ENCODE measurements around the gene CACYBP. TPM values are rescaled to one million over a fixed set of nuclear protein-coding genes. Genes with fewer than 3 reads are reported as not detected.
A peak's percentile ranks its signal among the peaks of the same experiment; 100 is the strongest.
"Not testable (repeated sequence)": the region's sequence is repeated elsewhere in the genome, so short reads cannot be mapped to it uniquely, and the experiment has no call there.

Gene CACYBP
- total and polyA plus RNA-seq, 2 experiments from 2014 or later, result 84.8 to 165 TPM

DNA sequence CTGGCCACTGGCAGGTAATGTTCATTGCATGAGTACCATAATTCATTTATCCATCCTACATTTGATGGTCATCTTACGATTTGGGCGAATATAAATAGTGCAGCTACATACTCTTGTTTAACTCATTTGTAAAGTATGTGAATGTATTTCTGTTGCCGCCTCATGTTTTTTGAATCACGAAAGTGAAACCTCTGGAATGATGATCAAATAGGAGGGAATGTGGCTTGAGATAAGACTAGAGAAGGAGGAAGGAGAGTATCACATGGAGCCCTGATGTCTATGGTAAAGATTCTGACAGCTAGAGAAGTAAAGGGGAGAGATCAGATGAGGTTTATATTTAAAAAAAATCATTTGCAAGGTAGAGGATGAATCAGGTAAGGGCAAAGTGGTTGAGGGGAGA lies 15.5 kb downstream of the CACYBP start:
- TF ChIP-seq EZH2phosphoT487 (IDR thresholded peaks at IDR 0.05; ENCODE audit: insufficient read depth, low read depth) (no peak), EZH2 (IDR thresholded peaks at IDR 0.05; ENCODE audit: insufficient read depth, poor library complexity, severe bottlenecking) (no peak)
- DNase-seq, result peak; percentile 83
- H3K4me1 ChIP-seq (ENCODE audit: insufficient read depth), result peaks cover 22% of the 10 kb centered on the region
- no peaks in the 10 kb centered on the region for H3K9me2 ChIP-seq (ENCODE audit: insufficient read depth)
- H3F3A ChIP-seq (ENCODE audit: insufficient read depth), result peaks cover 48% of the 10 kb centered on the region
- H3K4me3 ChIP-seq, result peak overlapping the region; percentile 22; the same call in 1 of the 2 replicates
- no peaks in the 10 kb centered on the region for H4K20me1 ChIP-seq (ENCODE audit: insufficient read depth)
- H3K4me2 ChIP-seq (ENCODE audit: unreplicated experiment), result peak overlapping the region; percentile 61
- WGBS, 2 experiments (ENCODE audit: low coverage in 1 of 2, low lambda C conversion rate in 2 of 2, missing lambda C conversion rate in 2 of 2), result 41 to 47% methylated on average over 4 of the region's 4 CpGs
- H3K79me2 ChIP-seq (ENCODE audit: insufficient read depth), result peaks cover 39% of the 10 kb centered on the region
- H3K36me3 ChIP-seq (ENCODE audit: low read depth), result peaks cover 42% of the 10 kb centered on the region
- H3K9ac ChIP-seq, result peak overlapping the region; percentile 16; the same call in 1 of the 2 replicates
- no peaks in the 10 kb centered on the region for H3K27me3 ChIP-seq (replicated peaks; ENCODE audit: insufficient read depth)
- no peaks in the 10 kb centered on the region for H3K9me3 ChIP-seq (ENCODE audit: low read depth)
- in situ Hi-C loops (cut with MboI), result no loop called here
- peak overlapping the region; percentile 59 for H3K27ac ChIP-seq
- no peak overlapping the region for H2AFZ ChIP-seq

GRCh38 chr1:175019524-175019923 lies 19.8 kb downstream of the CACYBP start:
- Histone ChIP-seq H3K27ac (no peak overlapping the region), H3K9ac (no peak overlapping the region), H3K9me2 (ENCODE audit: insufficient read depth) (no peaks in the 10 kb centered on the region), H4K20me1 (ENCODE audit: insufficient read depth) (no peaks in the 10 kb centered on the region), H3K4me3 (no peak overlapping the region), H3F3A (ENCODE audit: insufficient read depth) (peaks cover 35% of the 10 kb centered on the region), H3K4me2 (ENCODE audit: unreplicated experiment) (no peak overlapping the region), H3K79me2 (ENCODE audit: insufficient read depth) (peaks cover 44% of the 10 kb centered on the region), H3K9me3 (ENCODE audit: low read depth) (no peaks in the 10 kb centered on the region), H3K4me1 (ENCODE audit: insufficient read depth) (peaks cover 26% of the 10 kb centered on the region), H2AFZ (no peak overlapping the region), H3K27me3 (replicated peaks; ENCODE audit: insufficient read depth) (no peaks in the 10 kb centered on the region), H3K36me3 (ENCODE audit: low read depth) (0 out of 2 replicates have a peak, but pooled peaks cover 3% of the 10 kb centered on the region)
- DNase-seq, result no peak
- WGBS, 2 experiments (ENCODE audit: low coverage in 1 of 2, low lambda C conversion rate in 2 of 2, missing lambda C conversion rate in 2 of 2), result 80 to 94% methylated on average over 3 of the region's 3 CpGs
- in situ Hi-C loops (cut with MboI), result no loop called here
- TF ChIP-seq EZH2 (IDR thresholded peaks at IDR 0.05; ENCODE audit: insufficient read depth, poor library complexity, severe bottlenecking), result no peak

- Histone ChIP-seq H3K4me1 (ENCODE audit: insufficient read depth) (0 out of 2 replicates have a peak, but pooled peaks cover 5% of the 10 kb centered on the region), H3K4me2 (ENCODE audit: unreplicated experiment) (peak within 1 kb of the TSS; percentile 100), H3K9me2 (ENCODE audit: insufficient read depth) (no peaks in the 10 kb centered on the region), H3K9me3 (ENCODE audit: low read depth) (no peaks in the 10 kb centered on the region), H3K9ac (peak within 1 kb of the TSS; percentile 92), H3K27ac (peak within 1 kb of the TSS; percentile 78), H3F3A (ENCODE audit: insufficient read depth) (no peaks in the 10 kb centered on the region), H3K27me3 (replicated peaks; ENCODE audit: insufficient read depth) (no peaks in the 10 kb centered on the region), H2AFZ (peak within 1 kb of the TSS; percentile 100), H3K4me3 (peak within 1 kb of the TSS; percentile 93), H3K79me2 (ENCODE audit: insufficient read depth) (peaks cover 44% of the 10 kb centered on the region), H4K20me1 (ENCODE audit: insufficient read depth) (no peaks in the 10 kb centered on the region), H3K36me3 (ENCODE audit: low read depth) (no peaks in the 10 kb centered on the region)
- 3% methylated on average over 41 to 42 of the region's 42 CpGs for WGBS, 2 experiments (ENCODE audit: low coverage in 1 of 2, low lambda C conversion rate in 2 of 2, missing lambda C conversion rate in 2 of 2)
- no peak for TF ChIP-seq EZH2 (IDR thresholded peaks at IDR 0.05; ENCODE audit: insufficient read depth, poor library complexity, severe bottlenecking)
- no peak for TF ChIP-seq EZH2phosphoT487 (IDR thresholded peaks at IDR 0.05; ENCODE audit: insufficient read depth, low read depth)
- in situ Hi-C loops (cut with MboI), result no loop called here
- DNase-seq, result peak; percentile 98
These were observed 23.5 kb downstream of the CACYBP start, which contains the start of gene MRPS14 for GRCh38 chr1:175023043-175023921. TSS of gene MRPS14 (minus strand) at chr1:175023425. CDS start at chr1:175023408, 17 bp downstream.

- peak overlapping the region; percentile 93 for H3K4me3 ChIP-seq
- WGBS, 2 experiments (ENCODE audit: low coverage in 1 of 2, low lambda C conversion rate in 2 of 2, missing lambda C conversion rate in 2 of 2), result 96 to 100% methylated on average over 2 of the region's 2 CpGs
- H3K9me3 ChIP-seq (ENCODE audit: low read depth); H3K27me3 ChIP-seq (replicated peaks; ENCODE audit: insufficient read depth); H3K9me2 ChIP-seq (ENCODE audit: insufficient read depth); H3F3A ChIP-seq (ENCODE audit: insufficient read depth); H4K20me1 ChIP-seq (ENCODE audit: insufficient read depth); in situ Hi-C loops (cut with MboI); H3K36me3 ChIP-seq (ENCODE audit: low read depth); H3K4me1 ChIP-seq (ENCODE audit: insufficient read depth); DNase-seq: not testable (repeated sequence)
- peaks cover 41% of the 10 kb centered on the region for H3K79me2 ChIP-seq (ENCODE audit: insufficient read depth)
- peak overlapping the region; percentile 92 for H3K9ac ChIP-seq
- H3K27ac ChIP-seq, result peak overlapping the region; percentile 78
- peak overlapping the region; percentile 100 for H2AFZ ChIP-seq
- peak overlapping the region; percentile 73 for H3K4me2 ChIP-seq (ENCODE audit: unreplicated experiment)
These were observed 24.1 kb downstream of the CACYBP start for GRCh38 chr1:175023922-175024242.

Data from GM23248 (cell line).